ENCODE measurements around the gene CRNN.

The CRNN gene

GRCh38 chr1:152359906-152360305 lies 54.2 kb downstream of the CRNN start, which contains the start of gene FLG2:
Gene FLG2 (minus strand): TSS chr1:152360006. CDS start chr1:152358884, 1,122 bp downstream.
- no peak for DNase-seq
- intact Hi-C loops (cut with DNase I): no loop called here

All from head of caudate nucleus (tissue), 42 donors.